Ovary (tissue), 9 donors: ENCODE measurements around the gene FILIP1L. TPM values are rescaled to one million over a fixed set of nuclear protein-coding genes. Genes with fewer than 3 reads are reported as not detected.

Experiments
- DNase-seq, 5 donors: peaks; one replicate each; pipeline ENCODE4 v3.0.0-alpha.2; 2019 to 2020
- H3K27ac ChIP-seq, 2 donors: fragments of 200-600 bp; one replicate each; pipeline versions ENCODE4 v1.5.1 to v1.8.0; 2019 to 2022
- H3K27me3 ChIP-seq: fragments of 200-600 bp; one replicate; pipeline ENCODE4 v1.8.0; 2022
- H3K36me3 ChIP-seq: fragments of 200-600 bp; sonication (generic); one replicate; pipeline ENCODE4 v1.5.1; 2019
- H3K4me1 ChIP-seq: one replicate; pipeline ENCODE4 v1.8.1; 2013; ENCODE audit warnings: mild to moderate bottlenecking, moderate library complexity; ENCODE audit not compliant: insufficient read depth
- H3K4me3 ChIP-seq: fragments of 200-600 bp; sonication (generic); one replicate; pipeline ENCODE4 v1.5.1; 2017
- H3K9me3 ChIP-seq, 2 donors: fragments of 200-600 bp in 1 of 2; sonication (generic) in 1 of 2; one replicate each; pipeline versions ENCODE4 v1.5.1 to v1.8.1; 2013 to 2019; ENCODE audit warnings: mild to moderate bottlenecking in 1 of 2, moderate library complexity in 1 of 2
- EP300 ChIP-seq: sonication (generic); formaldehyde crosslinking; IDR thresholded peaks from one replicate; pipeline ENCODE4 v1.6.1; 2017; ENCODE audit warnings: antibody characterized with exemption
- POLR2A ChIP-seq: fragments of 450-650 bp; IDR thresholded peaks from one replicate; pipeline ENCODE4 v1.6.1; 2017; ENCODE audit warnings: antibody characterized with exemption, mild to moderate bottlenecking, moderate library complexity
- WGBS, 3 donors: extraction: QIAGEN DNeasy Blood & Tissue Kit in 1 of 3; methylation state at CpG; one replicate each; pipeline versions ENCODE4 v1.1.5 to v1.1.7; 2013 to 2017; 5-methylcytosine and 5-hydroxymethylcytosine counted together
- intact Hi-C, 4 donors: fragments of 100-400 bp; cut with DNase I; formaldehyde crosslinking; loops; one replicate each; pipeline versions ENCODE4 v1.11.0 to v1.15.1; 2022 to 2023
- polyA plus RNA-seq, 2 donors: library from polyadenylated mRNA; stranded (reverse); fragments of 200-250 nt in 1 of 2; fragments of 350-450 nt in 1 of 2; fragmentation: Illumina TruSeq in 1 of 2; extraction: RNeasy Lipid Tissue Mini Kit (QIAGEN cat#74804) in 1 of 2; gene quantifications; one replicate each; pipeline ENCODE4 v1.2.3, GENCODE V29; 2013 to 2014
- total RNA-seq, 7 donors: library from RNA; depleted of rRNA in 2 of 7; stranded (reverse); fragments of >200 nt in 2 of 7; fragmentation: NEBNext Ultra II Directional in 3 of 7; extraction: Animal tissue kit (Norgen Biotek cat#: 25700) in 3 of 7; gene quantifications; one replicate each; pipeline versions ENCODE4 v1.1.0 to v1.2.4, GENCODE V29; 2016 to 2023
- TF ChIP-seq, protein P1 (sequence below), 3 donors: fragments of 450-650 bp in 2 of 3; fragments of 200-600 bp in 1 of 3; IDR thresholded peaks; one replicate each; pipeline versions ENCODE4 v1.5.1 to v1.8.0; 2016 to 2022; ENCODE audit warnings: antibody characterized with exemption in 3 of 3, mild to moderate bottlenecking in 1 of 3
- donor health status: DM: no; HTN: no; CAD: no; lungs with moderate emphysema.
- donor health status: DM: no; HTN: no; CAD: no.
- donor health status: Bipolar disorder and iron deficiency.
- donor health status: DM: yes; HTN: yes; CAD: no.
- donor health status: DM: no; HTN: no; CAD: no.
- donor health status: DM: yes; HTN: yes; CAD: no.

FILIP1L gene
- total and polyA plus RNA-seq, 9 donors = 23.7 to 174 (median 110) TPM

DNA sequence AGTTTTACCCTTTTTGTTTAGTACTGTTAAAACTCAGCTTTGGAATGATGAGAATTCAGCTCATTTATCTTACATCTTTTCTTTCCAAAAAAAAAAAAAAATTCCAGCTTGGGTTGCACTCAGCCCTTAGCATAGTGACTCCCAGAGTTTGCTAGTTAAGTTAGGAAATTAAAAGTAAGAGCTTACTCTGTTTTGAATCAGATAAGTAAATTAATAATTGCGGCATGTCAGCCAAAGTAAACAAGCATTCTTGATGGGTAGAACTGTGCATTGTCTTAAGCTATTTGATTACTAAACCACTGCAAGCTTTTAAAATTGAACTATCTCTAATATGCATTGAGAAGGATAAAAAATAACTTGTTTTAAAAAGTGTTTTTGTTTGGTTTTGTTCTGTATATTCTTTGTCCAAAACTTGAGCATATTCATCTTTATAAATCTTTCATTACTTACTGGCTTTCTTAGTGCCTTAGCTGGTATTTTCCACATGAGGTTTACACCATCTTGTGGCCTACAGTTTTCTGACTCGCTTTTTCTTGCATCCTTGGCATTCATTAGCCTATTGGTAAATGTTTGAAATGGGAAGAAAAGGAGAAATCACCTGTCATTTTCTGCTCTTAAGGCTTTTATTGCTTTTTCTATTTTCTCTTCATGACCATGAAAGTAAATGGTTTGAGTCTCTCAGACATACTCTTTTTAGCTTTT is 107.6 kb downstream of the FILIP1L start:
- Histone ChIP-seq H3K27ac (no peak overlapping the region), H3K27me3 (no peaks in the 10 kb centered on the region), H3K9me3 (no peaks in the 10 kb centered on the region), H3K4me1 (peaks cover 2% of the 10 kb centered on the region), H3K36me3 (no peaks in the 10 kb centered on the region), H3K4me3 (no peak overlapping the region)
- intact Hi-C loops = no loop called here
- no peak for TF ChIP-seq POLR2A
- TF ChIP-seq EP300 = no peak
- TF ChIP-seq, protein P1, sequence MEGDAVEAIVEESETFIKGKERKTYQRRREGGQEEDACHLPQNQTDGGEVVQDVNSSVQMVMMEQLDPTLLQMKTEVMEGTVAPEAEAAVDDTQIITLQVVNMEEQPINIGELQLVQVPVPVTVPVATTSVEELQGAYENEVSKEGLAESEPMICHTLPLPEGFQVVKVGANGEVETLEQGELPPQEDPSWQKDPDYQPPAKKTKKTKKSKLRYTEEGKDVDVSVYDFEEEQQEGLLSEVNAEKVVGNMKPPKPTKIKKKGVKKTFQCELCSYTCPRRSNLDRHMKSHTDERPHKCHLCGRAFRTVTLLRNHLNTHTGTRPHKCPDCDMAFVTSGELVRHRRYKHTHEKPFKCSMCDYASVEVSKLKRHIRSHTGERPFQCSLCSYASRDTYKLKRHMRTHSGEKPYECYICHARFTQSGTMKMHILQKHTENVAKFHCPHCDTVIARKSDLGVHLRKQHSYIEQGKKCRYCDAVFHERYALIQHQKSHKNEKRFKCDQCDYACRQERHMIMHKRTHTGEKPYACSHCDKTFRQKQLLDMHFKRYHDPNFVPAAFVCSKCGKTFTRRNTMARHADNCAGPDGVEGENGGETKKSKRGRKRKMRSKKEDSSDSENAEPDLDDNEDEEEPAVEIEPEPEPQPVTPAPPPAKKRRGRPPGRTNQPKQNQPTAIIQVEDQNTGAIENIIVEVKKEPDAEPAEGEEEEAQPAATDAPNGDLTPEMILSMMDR (IDR thresholded peaks at IDR 0.05) = no peak
- WGBS, 3 donors = 41 to 48% (median 43%) methylated on average over 2 of the region's 2 CpGs
- DNase-seq = no peak

DNA sequence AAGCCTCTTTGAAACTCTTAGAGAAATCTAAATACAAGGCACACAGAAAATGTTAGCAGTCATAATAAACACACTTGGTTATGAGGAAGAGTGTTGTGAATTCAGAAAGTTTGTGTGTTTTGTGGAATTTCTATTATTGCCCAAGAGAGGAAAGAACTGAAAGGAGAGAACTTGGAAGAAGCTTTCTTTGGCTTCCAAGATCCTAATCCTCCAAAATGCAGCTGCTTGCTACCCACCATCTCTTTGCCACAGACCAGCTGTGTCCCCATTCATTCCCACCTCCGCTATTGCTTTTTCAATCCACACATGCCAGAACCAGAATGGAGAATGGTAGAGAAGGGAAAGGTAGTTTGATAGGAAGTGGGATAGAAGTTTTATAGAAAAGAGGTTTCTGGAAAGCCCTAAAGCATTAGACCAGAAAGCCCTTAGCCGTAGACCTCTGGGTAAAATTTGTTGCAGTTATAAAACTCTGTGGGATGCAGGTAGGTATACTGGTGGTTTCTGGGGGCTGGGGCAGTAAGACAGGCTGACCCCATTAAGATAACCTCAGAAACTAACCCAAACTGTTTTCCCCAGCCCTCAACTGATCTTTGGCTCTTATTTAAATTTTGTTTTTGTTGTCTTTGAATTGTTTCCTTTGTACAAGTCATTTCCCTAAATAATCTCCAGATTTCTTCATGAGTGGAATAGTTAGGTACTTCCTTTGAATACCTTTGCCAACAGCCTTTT is 108.5 kb downstream of the FILIP1L start:
- H3K9me3 ChIP-seq = no peaks in the 10 kb centered on the region
- intact Hi-C loops = no loop called here
- H3K4me3 ChIP-seq = no peak overlapping the region
- H3K4me1 ChIP-seq = peaks cover 2% of the 10 kb centered on the region
- no peak overlapping the region for H3K27ac ChIP-seq
- DNase-seq = no peak
- no peaks in the 10 kb centered on the region for H3K27me3 ChIP-seq
- no peaks in the 10 kb centered on the region for H3K36me3 ChIP-seq
- 68 to 93% (median 68%) methylated on average over 2 of the region's 2 CpGs for WGBS, 3 donors
- TF ChIP-seq, protein P1 (IDR thresholded peaks at IDR 0.05) = no peak
- TF ChIP-seq POLR2A (no peak), EP300 (no peak)

DNA sequence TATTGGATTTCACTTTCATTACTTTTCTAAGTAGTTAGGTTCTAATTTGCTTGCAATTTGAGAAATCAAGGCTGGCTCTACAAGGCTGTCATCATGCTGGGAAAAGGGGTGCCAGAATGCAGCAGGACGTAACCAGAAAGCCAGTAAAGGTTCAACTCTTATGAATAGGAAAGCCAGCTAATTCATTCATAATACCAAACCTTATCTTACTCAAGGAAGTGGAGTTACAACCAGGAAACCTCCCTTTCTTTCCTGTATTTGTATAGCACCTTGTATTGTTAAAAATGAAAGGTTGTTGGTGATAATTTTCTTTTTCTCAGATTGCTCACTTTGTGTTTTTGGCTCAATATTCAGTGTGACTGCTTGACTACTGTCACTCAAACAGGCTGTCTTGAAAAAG is 109.4 kb downstream of the FILIP1L start:
- Histone ChIP-seq H3K27me3 (no peaks in the 10 kb centered on the region), H3K9me3 (no peaks in the 10 kb centered on the region), H3K4me1 (peaks cover 2% of the 10 kb centered on the region), H3K36me3 (no peaks in the 10 kb centered on the region), H3K4me3 (no peak overlapping the region), H3K27ac (no peak overlapping the region)
- DNase-seq = no peak
- intact Hi-C loops = no loop called here
- 83 to 100% (median 83%) methylated on average over 1 of the region's 1 CpG for WGBS, 3 donors
- TF ChIP-seq EP300 (no peak), POLR2A (no peak)
- TF ChIP-seq, protein P1 (IDR thresholded peaks at IDR 0.05) = no peak

DNA sequence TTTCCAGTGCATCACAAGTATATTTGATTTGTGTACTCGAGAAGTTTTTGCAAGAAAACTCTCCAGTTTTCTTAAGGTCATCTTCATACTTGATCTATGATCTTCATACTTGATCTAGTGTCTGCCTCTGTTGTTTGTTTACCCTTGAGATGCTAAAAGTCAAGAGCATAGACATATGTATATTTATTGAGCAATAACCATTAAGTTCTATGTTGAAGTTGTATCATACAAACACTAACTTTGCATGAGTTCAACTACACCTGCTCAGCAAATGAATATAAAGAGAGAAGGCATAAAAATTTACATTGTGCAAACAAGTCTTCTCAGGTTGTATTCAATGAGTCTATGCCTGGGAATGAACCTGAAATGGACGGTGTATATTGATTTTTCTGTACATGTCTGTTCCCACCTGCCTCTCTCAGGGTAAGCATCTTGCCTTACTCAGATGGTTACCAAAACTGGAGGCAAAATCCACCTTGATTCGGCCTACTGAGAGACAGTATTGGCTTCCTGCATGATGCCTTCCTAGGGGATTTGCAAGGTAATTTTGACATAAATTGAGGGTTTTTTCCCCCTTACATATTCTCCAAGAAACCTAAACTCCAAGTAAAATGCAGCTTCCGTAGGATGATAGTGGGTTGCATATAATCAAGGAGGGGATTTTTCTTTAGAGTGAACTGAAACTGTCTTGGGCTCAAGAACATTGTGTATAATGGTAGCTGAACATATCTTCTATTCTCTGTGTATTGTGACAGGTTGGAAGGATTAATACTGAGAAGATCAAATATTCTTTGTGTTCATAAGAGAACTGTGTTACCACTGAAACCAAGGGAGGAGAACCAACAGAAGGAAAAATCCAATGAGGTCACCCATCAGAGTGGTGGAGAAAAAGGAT is 110.4 kb downstream of the FILIP1L start:
- WGBS, 3 donors = 98 to 99% (median 99%) methylated on average over 4 of the region's 4 CpGs
- intact Hi-C loops = no loop called here
- Histone ChIP-seq H3K4me3 (no peak overlapping the region), H3K27me3 (no peaks in the 10 kb centered on the region), H3K27ac (no peak overlapping the region), H3K4me1 (peaks cover 2% of the 10 kb centered on the region), H3K36me3 (no peaks in the 10 kb centered on the region), H3K9me3 (no peaks in the 10 kb centered on the region)
- TF ChIP-seq POLR2A = no peak
- TF ChIP-seq EP300 = no peak
- TF ChIP-seq, protein P1 (IDR thresholded peaks at IDR 0.05) = no peak
- DNase-seq = no peak
